Activated gamma-delta T cell treated with Interleukin-2 at 50 U/mL for 16 hours (primary cell): ENCODE data around the gene KDM1A.

Experiments used
- DNase-seq: peaks from one replicate; pipeline ENCODE4 v3.0.0-alpha.2; 2020

The KDM1A gene

GRCh38 chr1:23114424-23115079, 95.3 kb downstream of the KDM1A start:
- DNase-seq, result no peak

- DNase-seq, result no peak
These were observed 97.1 kb downstream of the KDM1A start for GRCh38 chr1:23116216-23116836.

DNA sequence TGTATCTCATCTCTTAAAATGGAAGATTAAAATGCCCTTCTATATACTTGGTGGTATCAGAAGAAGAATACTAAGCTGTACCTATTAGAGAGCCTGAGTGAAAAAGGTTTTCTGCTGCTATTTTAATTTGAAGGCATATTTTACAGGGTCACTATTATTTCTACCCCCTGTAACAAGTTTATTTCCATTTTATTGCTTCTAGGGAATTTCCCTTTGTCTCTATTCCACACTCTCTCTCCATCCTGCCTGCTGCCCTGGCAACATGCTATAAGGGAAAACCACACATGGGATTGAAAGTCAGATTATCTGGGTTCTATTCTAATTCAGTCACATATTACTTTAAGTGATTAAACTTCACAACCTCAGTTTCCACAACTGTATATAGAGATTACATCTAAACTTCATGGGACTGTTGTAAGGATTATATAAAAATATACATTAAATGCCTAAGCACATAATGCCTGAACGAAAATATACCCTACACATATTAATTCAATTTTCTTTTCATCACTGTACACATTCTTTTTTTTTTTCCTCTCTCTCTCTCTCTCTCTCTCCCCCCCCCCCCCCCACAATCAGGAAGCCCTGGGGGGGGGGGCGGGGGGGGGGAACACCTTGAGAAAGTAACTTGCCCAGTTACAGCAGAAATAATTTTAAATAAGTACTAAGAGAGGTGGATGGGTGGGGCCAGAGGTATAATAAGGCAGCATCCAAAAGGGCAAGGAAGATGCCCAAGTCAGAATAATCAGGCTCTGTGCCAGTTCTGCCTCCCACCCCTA, 97.8 kb downstream of the KDM1A start:
- no peak for DNase-seq

DNA sequence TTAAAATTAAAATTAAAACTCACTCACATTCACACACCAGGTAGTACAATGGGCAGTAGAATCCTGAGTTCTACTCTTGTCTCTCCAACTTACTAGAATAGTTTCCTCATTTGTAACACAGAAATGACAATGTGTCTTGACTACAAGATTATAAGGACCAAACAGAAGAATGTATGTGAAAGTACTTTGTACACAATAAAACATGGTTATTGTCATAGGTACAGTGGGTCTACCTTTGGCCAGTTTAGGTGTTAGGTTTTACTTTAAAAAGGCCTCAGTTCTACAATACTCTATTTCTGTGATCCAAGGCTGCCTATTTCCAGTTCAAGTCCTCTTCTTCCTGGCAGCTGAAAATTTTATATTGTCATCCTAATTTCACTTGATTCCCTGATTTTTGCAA, 99.1 kb downstream of the KDM1A start:
- no peak for DNase-seq

DNA sequence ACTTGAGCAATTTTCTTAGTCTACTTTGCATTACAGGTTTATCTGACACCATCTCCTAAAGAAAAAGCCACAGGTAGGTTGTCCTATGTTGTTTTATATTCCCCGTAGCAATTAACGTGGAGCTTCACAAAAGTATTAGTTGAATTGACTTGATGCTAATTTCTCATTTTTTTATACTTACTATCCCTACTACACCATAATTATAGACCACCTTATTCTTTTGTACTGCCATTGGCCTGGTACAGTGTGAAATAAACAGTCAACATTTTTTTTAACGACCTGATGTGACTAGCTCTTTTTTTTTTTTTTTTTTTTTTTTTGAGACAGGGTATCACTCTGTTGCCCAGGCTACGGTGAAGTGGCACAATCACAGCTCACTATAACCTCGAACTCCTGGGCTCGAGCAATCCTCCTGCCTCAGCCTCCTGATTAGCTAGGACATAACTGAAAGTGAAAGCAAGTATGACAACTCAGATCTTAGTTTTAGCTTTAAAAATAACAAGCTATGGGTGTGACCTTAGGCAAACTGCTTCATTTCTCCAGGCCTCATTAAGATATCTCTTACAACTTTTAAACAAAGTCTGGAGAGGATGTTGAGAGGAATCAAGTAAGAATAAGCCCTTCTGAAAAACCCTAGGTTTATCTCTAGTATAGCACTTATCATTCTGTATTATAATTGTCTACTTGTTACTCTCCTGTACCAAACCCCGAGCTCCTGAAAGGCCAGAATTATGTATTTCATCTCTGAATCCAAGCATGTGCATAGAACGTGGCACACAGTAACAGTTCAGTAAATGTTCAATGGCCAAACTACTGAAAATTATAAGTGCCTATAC, 99.9 kb downstream of the KDM1A start:
- peak; percentile 42 for DNase-seq

GRCh38 chr1:23120383-23120782, 101.1 kb downstream of the KDM1A start:
- DNase-seq, result no peak

GRCh38 chr1:23122023-23122748, 102.9 kb downstream of the KDM1A start:
- DNase-seq, result no peak

GRCh38 chr1:23122796-23123195, 103.5 kb downstream of the KDM1A start:
- DNase-seq, result no peak

GRCh38 chr1:23123528-23123927, 104.3 kb downstream of the KDM1A start:
- no peak for DNase-seq

DNA sequence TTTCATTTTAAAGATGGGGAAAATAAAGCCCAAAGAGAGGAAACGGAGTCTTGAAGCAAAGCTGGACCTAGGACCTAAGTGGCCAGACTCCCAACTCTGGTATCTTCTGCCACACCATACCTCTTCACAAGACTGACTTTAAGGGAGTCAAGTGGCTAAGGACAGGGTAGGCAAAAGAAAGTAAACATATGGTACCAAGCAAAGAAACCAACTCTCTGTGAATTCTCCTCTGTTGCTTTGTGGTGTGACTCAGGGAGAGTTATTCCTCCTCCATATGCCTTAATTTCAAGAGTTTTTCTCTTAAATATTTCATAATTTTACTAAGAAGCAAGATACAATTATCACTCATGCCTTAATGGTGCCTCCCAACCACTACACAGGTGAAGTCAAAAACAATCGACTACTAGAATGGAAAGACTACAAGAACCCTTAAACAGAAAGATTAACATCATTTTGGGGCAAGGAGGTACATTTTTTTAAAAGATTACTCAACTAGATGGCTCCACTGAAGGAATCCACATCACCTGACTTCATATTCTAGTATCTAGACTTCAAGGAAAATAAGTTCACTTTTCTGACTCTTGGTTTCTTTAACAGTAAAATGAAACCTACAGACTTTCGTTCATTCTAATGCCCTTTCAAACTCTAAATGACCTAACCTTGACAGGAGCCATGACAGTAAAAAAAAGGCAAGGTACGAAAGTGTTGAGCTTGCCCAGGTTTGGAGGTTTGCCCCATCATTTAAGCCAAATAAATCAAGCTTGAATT, 105.2 kb downstream of the KDM1A start:
- DNase-seq, result no peak

DNA sequence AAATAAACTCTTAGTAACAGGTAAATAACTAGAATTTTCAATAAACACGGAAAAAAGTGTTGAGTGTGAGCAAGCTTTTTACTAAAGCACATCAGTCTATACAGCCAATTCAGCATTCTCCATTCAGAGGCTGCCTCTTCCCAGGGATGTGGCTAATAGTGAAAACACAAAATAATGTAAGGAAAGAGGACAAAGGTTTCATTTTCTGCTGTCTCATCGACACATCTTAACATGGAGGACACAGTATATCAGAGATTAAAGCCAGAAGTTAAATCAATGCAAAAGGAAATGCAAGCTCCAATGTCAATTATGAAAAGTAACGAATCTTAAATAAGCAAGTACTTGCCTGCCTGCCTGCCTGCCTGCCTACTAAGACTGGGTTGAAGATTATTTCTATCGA, 106.2 kb downstream of the KDM1A start:
- DNase-seq, result no peak

DNA sequence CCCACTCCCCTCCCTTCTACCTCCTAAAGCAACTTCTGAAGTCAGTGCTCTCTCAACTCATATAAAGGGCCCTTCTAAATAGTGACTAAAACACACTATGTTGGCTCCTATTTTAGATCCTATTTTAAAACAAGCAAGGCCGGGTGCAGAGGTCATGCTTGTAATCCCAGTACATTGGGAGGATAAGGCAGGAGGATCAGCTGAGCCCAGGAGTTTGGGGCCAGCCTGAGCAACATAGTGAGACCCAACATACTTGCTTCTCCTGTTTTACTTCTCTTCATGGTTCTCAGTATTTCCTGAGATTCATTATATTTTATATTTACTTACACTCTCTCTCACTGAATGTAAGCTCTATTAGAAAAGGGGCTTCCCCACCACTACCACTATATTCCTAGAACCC, 106.9 kb downstream of the KDM1A start:
- no peak for DNase-seq

- no peak for DNase-seq
These were observed 107.5 kb downstream of the KDM1A start for GRCh38 chr1:23126801-23127200.

DNA sequence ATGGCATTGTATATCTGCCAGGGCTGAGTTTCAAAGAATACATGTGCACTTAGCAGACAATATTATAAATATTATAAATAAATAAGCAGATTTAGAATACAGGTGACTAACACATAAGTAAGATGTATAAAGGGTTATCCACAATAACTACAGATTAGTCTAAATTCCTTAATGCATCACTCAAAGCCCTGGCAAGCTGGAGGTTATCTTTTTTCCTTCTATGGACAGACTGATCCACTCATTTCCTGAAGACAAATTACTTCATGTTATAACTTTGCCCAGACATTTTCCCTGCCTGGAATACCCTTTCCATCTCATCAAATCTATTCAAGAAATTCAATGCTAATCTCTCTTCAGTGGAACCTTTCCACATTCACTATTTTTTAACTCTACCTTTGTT, 110.6 kb downstream of the KDM1A start:
- no peak for DNase-seq

- no peak for DNase-seq
These were observed 112.8 kb downstream of the KDM1A start for GRCh38 chr1:23132033-23132432.
